MV-4-11 (cell line): ENCODE data around the gene TOM1L2.
"Not testable (repeated sequence)": the region's sequence is repeated elsewhere in the genome, so short reads cannot be mapped to it uniquely, and the experiment has no call there.

Experiments
- DNase-seq: peaks from one replicate; lab custom pipeline; 2025; lab: John Stamatoyannopoulos, UW

The TOM1L2 gene

GRCh38 chr17:17970699-17971430 is 1.3 kb downstream of the TOM1L2 start:
- DNase-seq, result no peak

- no peak for DNase-seq
These were observed 5.8 kb downstream of the TOM1L2 start for GRCh38 chr17:17966399-17966798.

- no peak for DNase-seq
These were observed 7.0 kb downstream of the TOM1L2 start for GRCh38 chr17:17965152-17965721.

- DNase-seq, result no peak
These were observed 7.5 kb downstream of the TOM1L2 start for GRCh38 chr17:17964710-17965109.

- DNase-seq, result no peak
These were observed 8.3 kb downstream of the TOM1L2 start for GRCh38 chr17:17963694-17964436.

GRCh38 chr17:17963066-17963465 is 9.1 kb downstream of the TOM1L2 start:
- no peak for DNase-seq

- DNase-seq, result no peak
These were observed 11.6 kb downstream of the TOM1L2 start for GRCh38 chr17:17960500-17961030.

GRCh38 chr17:17959520-17960361 is 12.5 kb downstream of the TOM1L2 start:
- no peak for DNase-seq

- no peak for DNase-seq
These were observed 13.2 kb downstream of the TOM1L2 start for GRCh38 chr17:17958982-17959381.

GRCh38 chr17:17957584-17957916 is 14.7 kb downstream of the TOM1L2 start:
- DNase-seq, result no peak

- DNase-seq, result not testable (repeated sequence)
These were observed 16.3 kb downstream of the TOM1L2 start for GRCh38 chr17:17955790-17956341.

GRCh38 chr17:17954079-17954478 is 18.1 kb downstream of the TOM1L2 start:
- no peak for DNase-seq

- no peak for DNase-seq
These were observed 19.5 kb downstream of the TOM1L2 start for GRCh38 chr17:17952691-17953090.

GRCh38 chr17:17951524-17951923 is 20.7 kb downstream of the TOM1L2 start:
- DNase-seq, result no peak

GRCh38 chr17:17950806-17951205 is 21.4 kb downstream of the TOM1L2 start:
- no peak for DNase-seq

GRCh38 chr17:17950347-17950746 is 21.9 kb downstream of the TOM1L2 start:
- DNase-seq, result no peak

- DNase-seq, result no peak
These were observed 24.2 kb downstream of the TOM1L2 start for GRCh38 chr17:17947966-17948365.

GRCh38 chr17:17947309-17947708 is 24.9 kb downstream of the TOM1L2 start:
- no peak for DNase-seq

- DNase-seq, result no peak
These were observed 26.1 kb downstream of the TOM1L2 start for GRCh38 chr17:17946093-17946492.

GRCh38 chr17:17944743-17945142 is 27.5 kb downstream of the TOM1L2 start:
- no peak for DNase-seq

- no peak for DNase-seq
These were observed 28.0 kb downstream of the TOM1L2 start for GRCh38 chr17:17944242-17944641.
